Measurements from ENCODE around the gene USP30. TPM values are rescaled to one million over a fixed set of nuclear protein-coding genes. Genes with fewer than 3 reads are reported as not detected.

Gene USP30
- total and polyA plus RNA-seq, 9 of the 15 experiments (the other 6 are each of a cell fraction or from before 2014, with no cell fraction given) = 1.4 to 15.2 (median 7.0) TPM

GRCh38 chr12:109036975-109037374 lies 15.4 kb upstream of the USP30 start:
- H3K9me3 ChIP-seq (replicated peaks; ENCODE audit: control insufficient read depth, insufficient read depth, low read depth, low read length) = 0 out of 2 replicates have a peak, but pooled peaks cover 2% of the 10 kb centered on the region
- H2AFZ ChIP-seq (ENCODE audit: low read depth, low read length) = no peak overlapping the region
- 0% methylated on average over 1 of the region's 1 CpG for WGBS (ENCODE audit: insufficient coverage, low coverage, missing lambda C conversion rate)
- BruUV-seq (replicated peaks) = no TSS peak
- ATAC-seq (no peak), FAIRE-seq (no peak), DNase-seq (ENCODE audit: extremely low read depth in 1 of 4, low spot score in 3 of 4) (no peak)
- H3K4me2 ChIP-seq (ENCODE audit: insufficient read depth, low read length) = no peak overlapping the region
- TF ChIP-seq HDAC6 (IDR thresholded peaks at IDR 0.05; ENCODE audit: low read depth, low read length) (no peak), ZNF77 (CRISPR knock-in tag; IDR thresholded peaks at IDR 0.05) (no peak), CBX8 (IDR thresholded peaks at IDR 0.05; ENCODE audit: borderline replicate concordance, extremely low read depth, low read depth, low read length, poor library complexity, severe bottlenecking) (no peak), TRIM28 (IDR thresholded peaks at IDR 0.05) (peak; percentile 33; the same call in 1 of the 2 replicates)
- TF ChIP-seq, protein P1, sequence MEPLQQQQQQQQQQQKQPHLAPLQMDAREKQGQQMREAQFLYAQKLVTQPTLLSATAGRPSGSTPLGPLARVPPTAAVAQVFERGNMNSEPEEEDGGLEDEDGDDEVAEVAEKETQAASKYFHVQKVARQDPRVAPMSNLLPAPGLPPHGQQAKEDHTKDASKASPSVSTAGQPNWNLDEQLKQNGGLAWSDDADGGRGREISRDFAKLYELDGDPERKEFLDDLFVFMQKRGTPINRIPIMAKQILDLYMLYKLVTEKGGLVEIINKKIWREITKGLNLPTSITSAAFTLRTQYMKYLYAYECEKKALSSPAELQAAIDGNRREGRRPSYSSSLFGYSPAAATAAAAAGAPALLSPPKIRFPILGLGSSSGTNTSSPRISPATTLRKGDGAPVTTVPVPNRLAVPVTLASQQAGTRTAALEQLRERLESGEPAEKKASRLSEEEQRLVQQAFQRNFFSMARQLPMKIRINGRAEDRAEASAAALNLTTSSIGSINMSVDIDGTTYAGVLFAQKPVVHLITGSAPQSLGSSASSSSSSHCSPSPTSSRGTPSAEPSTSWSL (CRISPR knock-in tag; IDR thresholded peaks at IDR 0.05; ENCODE audit: borderline replicate concordance) = no peak
- TF ChIP-seq, protein P2, sequence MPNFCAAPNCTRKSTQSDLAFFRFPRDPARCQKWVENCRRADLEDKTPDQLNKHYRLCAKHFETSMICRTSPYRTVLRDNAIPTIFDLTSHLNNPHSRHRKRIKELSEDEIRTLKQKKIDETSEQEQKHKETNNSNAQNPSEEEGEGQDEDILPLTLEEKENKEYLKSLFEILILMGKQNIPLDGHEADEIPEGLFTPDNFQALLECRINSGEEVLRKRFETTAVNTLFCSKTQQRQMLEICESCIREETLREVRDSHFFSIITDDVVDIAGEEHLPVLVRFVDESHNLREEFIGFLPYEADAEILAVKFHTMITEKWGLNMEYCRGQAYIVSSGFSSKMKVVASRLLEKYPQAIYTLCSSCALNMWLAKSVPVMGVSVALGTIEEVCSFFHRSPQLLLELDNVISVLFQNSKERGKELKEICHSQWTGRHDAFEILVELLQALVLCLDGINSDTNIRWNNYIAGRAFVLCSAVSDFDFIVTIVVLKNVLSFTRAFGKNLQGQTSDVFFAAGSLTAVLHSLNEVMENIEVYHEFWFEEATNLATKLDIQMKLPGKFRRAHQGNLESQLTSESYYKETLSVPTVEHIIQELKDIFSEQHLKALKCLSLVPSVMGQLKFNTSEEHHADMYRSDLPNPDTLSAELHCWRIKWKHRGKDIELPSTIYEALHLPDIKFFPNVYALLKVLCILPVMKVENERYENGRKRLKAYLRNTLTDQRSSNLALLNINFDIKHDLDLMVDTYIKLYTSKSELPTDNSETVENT (CRISPR knock-in tag; IDR thresholded peaks at IDR 0.05) = no peak
- no peak overlapping the region for H3K9ac ChIP-seq (ENCODE audit: insufficient read depth in 1 of 2, low read depth in 2 of 2, low read length in 2 of 2)
- no peaks in the 10 kb centered on the region for H3K9me1 ChIP-seq (ENCODE audit: control insufficient read depth, insufficient read depth, low read length)
- H3K36me3 ChIP-seq (ENCODE audit: control insufficient read depth, insufficient read depth, low read length) = no peaks in the 10 kb centered on the region
- no peaks in the 10 kb centered on the region for H3K79me2 ChIP-seq (ENCODE audit: control insufficient read depth, insufficient read depth, low read length)
- no peak overlapping the region for H3K27ac ChIP-seq (ENCODE audit: extremely low read depth, low read depth, low read length)
- H3K4me1 ChIP-seq (replicated peaks in 1 of 2; ENCODE audit: control insufficient read depth in 2 of 2, insufficient read depth in 2 of 2, low read length in 2 of 2) = no peaks in the 10 kb centered on the region
- CTCF ChIA-PET (ENCODE audit: low intra/inter-chr PET ratio) = no interaction called here
- in situ Hi-C loops (cut with MboI) (no loop called here), intact Hi-C loops (cut with micrococcal nuclease) (no loop called here)
- POLR2A ChIA-PET = interaction anchor here (0.6 kb wide), 1 partner anchor 10 kb away, joined by 4 read pairs; no protein-coding TSS in a partner anchor
- H4K20me1 ChIP-seq (replicated peaks; ENCODE audit: control insufficient read depth, insufficient read depth, low read length) = no peaks in the 10 kb centered on the region
- H3K27me3 ChIP-seq (ENCODE audit: control insufficient read depth in 2 of 2, insufficient read depth in 2 of 2, low read length in 2 of 2) = no peaks in the 10 kb centered on the region; a peak in 1 of 5 replicates
- no peak overlapping the region for H3K4me3 ChIP-seq

All from K562 (cell line).